HL-60 (cell line): ENCODE measurements around the gene DNAH1.

Source experiments
- DNase-seq, 2 experiments: peaks; one replicate each; pipeline ENCODE4 v3.0.0-alpha.2; 2010 to 2020; ENCODE audit warnings: low read depth in 1 of 2, low spot score in 1 of 2
- H3K27ac ChIP-seq: fragments of 250-450 bp; sonication (Bioruptor Pico); replicated peaks from 2 replicates; pipeline ENCODE4 v1.5.1; 2020; ENCODE audit warnings: mild to moderate bottlenecking, moderate library complexity
- H3K27me3 ChIP-seq: fragments of 250-450 bp; sonication (Bioruptor Pico); 2 replicates; pipeline ENCODE4 v1.5.1; 2021; ENCODE audit warnings: mild to moderate bottlenecking, moderate library complexity; ENCODE audit not compliant: insufficient read depth, poor library complexity, severe bottlenecking
- H3K4me3 ChIP-seq: replicated peaks from 2 replicates; pipeline ENCODE4 v1.5.1; 2011; ENCODE audit warnings: mild to moderate bottlenecking, control low read depth, low read length; ENCODE audit not compliant: insufficient read depth
- CTCF ChIP-seq: IDR thresholded peaks from one replicate; pipeline ENCODE4 v1.5.1; 2011; ENCODE audit warnings: low read length, control low read depth, inconsistent platforms; ENCODE audit not compliant: insufficient read depth
- GABPA ChIP-seq: IDR thresholded peaks from 2 replicates; pipeline ENCODE4 v1.6.1; 2012; ENCODE audit warnings: low read depth
- POLR2AphosphoS5 ChIP-seq: IDR thresholded peaks from 2 replicates; pipeline ENCODE4 v1.6.1; 2012; ENCODE audit warnings: low read depth
- SPI1 ChIP-seq: IDR thresholded peaks from 2 replicates; pipeline ENCODE4 v1.6.1; 2012; ENCODE audit warnings: low read depth, mild to moderate bottlenecking, borderline replicate concordance
- TF ChIP-seq, protein P1 (sequence below): IDR thresholded peaks from 2 replicates; pipeline ENCODE4 v1.6.1; 2012; ENCODE audit warnings: low read depth; ENCODE audit not compliant: insufficient replicate concordance

Gene DNAH1

GRCh38 chr3:52395503-52395865 lies 79.4 kb downstream of the DNAH1 start:
- Histone ChIP-seq H3K4me3 (no peak overlapping the region), H3K27me3 (no peaks in the 10 kb centered on the region), H3K27ac (no peak overlapping the region)
- no peak for TF ChIP-seq POLR2AphosphoS5
- TF ChIP-seq CTCF: no peak
- no peak for TF ChIP-seq GABPA
- no peak for TF ChIP-seq SPI1
- TF ChIP-seq, protein P1, sequence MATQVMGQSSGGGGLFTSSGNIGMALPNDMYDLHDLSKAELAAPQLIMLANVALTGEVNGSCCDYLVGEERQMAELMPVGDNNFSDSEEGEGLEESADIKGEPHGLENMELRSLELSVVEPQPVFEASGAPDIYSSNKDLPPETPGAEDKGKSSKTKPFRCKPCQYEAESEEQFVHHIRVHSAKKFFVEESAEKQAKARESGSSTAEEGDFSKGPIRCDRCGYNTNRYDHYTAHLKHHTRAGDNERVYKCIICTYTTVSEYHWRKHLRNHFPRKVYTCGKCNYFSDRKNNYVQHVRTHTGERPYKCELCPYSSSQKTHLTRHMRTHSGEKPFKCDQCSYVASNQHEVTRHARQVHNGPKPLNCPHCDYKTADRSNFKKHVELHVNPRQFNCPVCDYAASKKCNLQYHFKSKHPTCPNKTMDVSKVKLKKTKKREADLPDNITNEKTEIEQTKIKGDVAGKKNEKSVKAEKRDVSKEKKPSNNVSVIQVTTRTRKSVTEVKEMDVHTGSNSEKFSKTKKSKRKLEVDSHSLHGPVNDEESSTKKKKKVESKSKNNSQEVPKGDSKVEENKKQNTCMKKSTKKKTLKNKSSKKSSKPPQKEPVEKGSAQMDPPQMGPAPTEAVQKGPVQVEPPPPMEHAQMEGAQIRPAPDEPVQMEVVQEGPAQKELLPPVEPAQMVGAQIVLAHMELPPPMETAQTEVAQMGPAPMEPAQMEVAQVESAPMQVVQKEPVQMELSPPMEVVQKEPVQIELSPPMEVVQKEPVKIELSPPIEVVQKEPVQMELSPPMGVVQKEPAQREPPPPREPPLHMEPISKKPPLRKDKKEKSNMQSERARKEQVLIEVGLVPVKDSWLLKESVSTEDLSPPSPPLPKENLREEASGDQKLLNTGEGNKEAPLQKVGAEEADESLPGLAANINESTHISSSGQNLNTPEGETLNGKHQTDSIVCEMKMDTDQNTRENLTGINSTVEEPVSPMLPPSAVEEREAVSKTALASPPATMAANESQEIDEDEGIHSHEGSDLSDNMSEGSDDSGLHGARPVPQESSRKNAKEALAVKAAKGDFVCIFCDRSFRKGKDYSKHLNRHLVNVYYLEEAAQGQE: no peak
- no peak for DNase-seq

DNA sequence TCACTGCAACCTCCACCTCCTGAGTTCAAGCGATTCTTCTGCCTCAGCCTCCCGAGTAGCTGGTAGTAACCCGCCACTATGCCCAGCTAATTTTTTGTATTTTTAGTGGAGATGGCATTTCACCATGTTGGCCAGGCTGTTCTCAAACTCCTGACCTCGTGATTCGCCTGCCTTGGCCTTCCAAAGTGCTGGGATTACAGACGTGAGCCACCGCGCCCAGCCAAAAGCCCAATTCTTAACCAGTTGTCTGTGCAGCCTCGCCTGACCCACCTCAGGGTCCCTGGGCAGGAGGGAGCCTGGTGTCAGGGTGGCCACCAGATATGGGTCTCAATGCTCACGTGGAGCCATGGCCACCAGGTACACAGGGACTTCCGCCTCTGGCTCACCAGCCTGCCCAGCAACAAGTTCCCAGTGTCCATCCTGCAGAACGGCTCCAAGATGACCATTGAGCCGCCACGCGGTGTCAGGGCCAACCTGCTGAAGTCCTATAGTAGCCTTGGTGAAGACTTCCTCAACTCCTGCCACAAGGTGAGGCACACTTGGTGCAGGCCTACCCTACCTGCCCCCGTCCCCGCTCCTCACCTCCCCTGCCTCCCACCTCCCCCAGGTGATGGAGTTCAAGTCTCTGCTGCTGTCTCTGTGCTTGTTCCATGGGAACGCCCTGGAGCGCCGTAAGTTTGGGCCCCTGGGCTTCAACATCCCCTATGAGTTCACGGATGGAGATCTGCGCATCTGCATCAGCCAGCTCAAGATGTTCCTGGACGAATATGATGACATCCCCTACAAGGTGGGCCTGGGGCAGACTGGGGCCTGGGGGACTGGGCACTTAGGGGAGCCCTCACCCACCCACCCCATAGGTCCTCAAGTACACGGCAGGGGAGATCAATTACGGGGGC lies 80.1 kb downstream of the DNAH1 start:
- TF ChIP-seq, protein P1: no peak
- no peak for TF ChIP-seq SPI1
- no peak for TF ChIP-seq GABPA
- no peak for TF ChIP-seq POLR2AphosphoS5
- no peak for TF ChIP-seq CTCF
- H3K4me3 ChIP-seq: no peak overlapping the region
- no peak overlapping the region for H3K27ac ChIP-seq
- DNase-seq: no peak
- no peaks in the 10 kb centered on the region for H3K27me3 ChIP-seq

DNA sequence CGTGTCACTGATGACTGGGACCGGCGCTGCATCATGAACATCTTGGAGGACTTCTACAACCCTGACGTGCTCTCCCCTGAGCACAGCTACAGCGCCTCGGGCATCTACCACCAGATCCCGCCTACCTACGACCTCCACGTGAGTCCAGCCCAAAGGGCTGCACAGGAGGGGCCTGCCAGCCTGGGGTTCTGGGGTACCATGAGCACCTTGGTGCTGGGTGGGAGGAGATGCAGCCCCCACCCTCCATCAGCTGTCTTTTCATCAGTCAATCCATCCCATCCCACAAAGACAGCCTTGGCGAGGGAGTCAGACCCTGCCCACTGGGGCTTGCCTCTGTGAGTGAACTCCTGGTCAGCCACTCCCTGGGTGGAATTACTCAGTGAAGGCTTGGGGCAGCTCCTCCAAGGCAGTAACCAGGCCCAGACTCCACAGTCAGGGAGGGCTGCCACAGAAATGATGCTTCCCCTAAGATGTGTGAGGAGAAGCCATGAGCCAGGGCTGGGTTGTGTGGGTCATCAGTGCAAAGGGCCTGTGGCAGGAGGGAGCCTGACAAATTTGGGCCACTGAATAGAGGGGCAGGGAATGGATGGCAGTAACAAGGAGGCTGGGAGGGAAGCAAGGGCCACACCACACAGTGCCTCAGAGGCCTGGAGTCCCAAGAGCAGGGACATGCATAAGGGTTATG lies 80.9 kb downstream of the DNAH1 start:
- no peak for DNase-seq
- H3K4me3 ChIP-seq: no peak overlapping the region
- H3K27ac ChIP-seq: no peak overlapping the region
- no peaks in the 10 kb centered on the region for H3K27me3 ChIP-seq
- TF ChIP-seq, protein P1: no peak
- TF ChIP-seq POLR2AphosphoS5 (no peak), GABPA (no peak), SPI1 (no peak), CTCF (no peak)
